BLaER1 treated with 17β-estradiol and CSF1 and Interleukin-3, amounts not matched to agents 10 nM and 100 nM (cell line): ENCODE measurements around the gene VNN1.

Experiments used
- H3K27ac ChIP-seq, 11 experiments: shearing (Covaris generic); formaldehyde crosslinking; 2 replicates each; pipeline ENCODE4 v1.8.1; 2022
- H3K27me3 ChIP-seq, 11 experiments: shearing (Covaris generic); formaldehyde crosslinking; 2 replicates each; pipeline ENCODE4 v1.8.1; 2022
- H3K36me3 ChIP-seq, 11 experiments: shearing (Covaris generic); formaldehyde crosslinking; 2 replicates each; pipeline ENCODE4 v1.8.1; 2022
- H3K4me1 ChIP-seq, 10 experiments: shearing (Covaris generic); formaldehyde crosslinking; 2 replicates each; pipeline ENCODE4 v1.8.1; 2022
- H3K4me2 ChIP-seq, 11 experiments: shearing (Covaris generic); formaldehyde crosslinking; 2 replicates each; pipeline ENCODE4 v1.8.1; 2022
- H3K4me3 ChIP-seq, 10 experiments: shearing (Covaris generic); formaldehyde crosslinking; 2 replicates each; pipeline ENCODE4 v1.8.1; 2022
- H3K9ac ChIP-seq, 11 experiments: shearing (Covaris generic); formaldehyde crosslinking; 2 replicates each; pipeline ENCODE4 v1.8.1; 2022
- H3K9me3 ChIP-seq, 11 experiments: shearing (Covaris generic); formaldehyde crosslinking; replicated peaks in 1 of 11; 2 replicates each; pipeline ENCODE4 v1.8.1; 2022
- H4K20me1 ChIP-seq, 11 experiments: shearing (Covaris generic); formaldehyde crosslinking; 2 replicates each; pipeline ENCODE4 v1.8.1; 2022
- Cebpa-rat ChIP-seq, 11 experiments: shearing (Covaris generic); IDR thresholded peaks; 2 replicates each; pipeline ENCODE4 v1.8.1; 2022

Gene VNN1

GRCh38 chr6:132633362-132633761 is 80.5 kb downstream of the VNN1 start:
- H3K27ac ChIP-seq = no peak overlapping the region
- H3K4me2 ChIP-seq = no peak overlapping the region
- H3K9ac ChIP-seq = no peak overlapping the region
- no peaks in the 10 kb centered on the region for H3K4me1 ChIP-seq
- H3K4me3 ChIP-seq = no peak overlapping the region
- no peak for TF ChIP-seq Cebpa-rat (IDR thresholded peaks at IDR 0.05)
- no peaks in the 10 kb centered on the region for H4K20me1 ChIP-seq
- peaks cover 0 to 16% (median 0%) of the 10 kb centered on the region in 11 experiments; a peak in 3 of 22 replicates for H3K9me3 ChIP-seq
- no peaks in the 10 kb centered on the region for H3K27me3 ChIP-seq
- H3K36me3 ChIP-seq = no peaks in the 10 kb centered on the region
